WTC11 (cell line): ENCODE data around the gene BABAM2.

ENCODE experiments used
- ESRRA ChIP-seq: sonication (generic); formaldehyde crosslinking; IDR thresholded peaks from 2 replicates; pipeline ENCODE4 v1.8.1; 2022; ENCODE audit warnings: mild to moderate bottlenecking, missing genetic modification reagents, borderline replicate concordance
- NR1H2 ChIP-seq: sonication (generic); formaldehyde crosslinking; IDR thresholded peaks from 2 replicates; pipeline ENCODE4 v1.9.0; 2021; ENCODE audit warnings: mild to moderate bottlenecking, moderate library complexity, missing genetic modification reagents
- USF2 ChIP-seq: sonication (generic); formaldehyde crosslinking; IDR thresholded peaks from 2 replicates; pipeline ENCODE4 v1.8.1; 2023; ENCODE audit warnings: mild to moderate bottlenecking, missing genetic modification reagents, moderate library complexity

GRCh38 chr2:27842894-27843293 is 47.6 kb upstream of the BABAM2 start:
- TF ChIP-seq ESRRA (CRISPR knock-in tag): no peak
- no peak for TF ChIP-seq USF2 (CRISPR knock-in tag)
- TF ChIP-seq NR1H2 (CRISPR knock-in tag): no peak
